ENCODE measurements around the gene KBTBD4.

The KBTBD4 gene

GRCh38 chr11:47573321-47573720 is 5.4 kb downstream of the KBTBD4 start:
- no peak for TF ChIP-seq CTCF (IDR thresholded peaks at IDR 0.05)

DNA sequence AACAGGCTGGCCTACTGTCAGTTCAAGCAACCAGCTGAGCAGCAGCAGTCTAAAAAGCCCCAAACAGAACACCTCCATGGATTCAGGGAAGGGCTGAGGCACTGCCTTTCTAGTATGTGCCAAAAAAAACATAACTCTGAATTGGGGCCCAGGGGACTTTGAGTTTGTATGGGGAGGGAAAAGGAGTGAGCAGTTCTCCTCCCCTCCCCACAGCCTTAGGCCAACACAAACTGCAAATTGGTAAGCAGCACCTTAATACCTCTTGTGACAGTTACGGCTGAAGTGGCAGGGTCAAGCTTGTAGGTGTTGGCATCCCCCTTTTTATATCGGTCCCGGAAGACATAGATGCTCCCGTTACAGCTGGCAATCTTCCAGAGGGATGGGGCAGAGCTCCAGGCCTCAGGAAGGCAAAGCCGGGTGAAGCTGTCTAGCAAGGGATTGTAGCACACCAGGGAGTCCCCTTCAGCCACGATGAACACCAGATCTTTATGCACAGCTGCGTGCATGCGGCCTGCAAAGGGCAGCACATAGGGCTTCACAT is 6.0 kb downstream of the KBTBD4 start:
- no peak for TF ChIP-seq CTCF (IDR thresholded peaks at IDR 0.05)

- no peak for TF ChIP-seq CTCF (IDR thresholded peaks at IDR 0.05)
Observed at GRCh38 chr11:47571895-47572294, 6.9 kb downstream of the KBTBD4 start.

DNA sequence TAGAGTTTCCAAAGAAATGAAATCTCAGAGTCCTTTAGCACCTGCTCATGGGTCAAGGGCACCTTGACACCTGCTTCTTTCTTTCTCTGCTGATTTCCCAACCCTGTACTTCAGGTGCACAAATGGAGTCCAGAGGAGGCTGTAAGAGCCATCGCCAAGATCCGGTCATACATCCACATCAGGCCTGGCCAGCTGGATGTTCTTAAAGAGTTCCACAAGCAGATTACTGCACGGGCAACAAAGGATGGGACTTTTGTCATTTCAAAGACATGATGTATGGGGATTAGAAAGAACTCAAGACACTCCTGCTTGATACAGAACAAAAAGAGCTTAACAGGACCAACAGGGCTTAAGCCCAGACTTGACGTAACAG is 7.4 kb downstream of the KBTBD4 start:
- TF ChIP-seq CTCF (IDR thresholded peaks at IDR 0.05): no peak

DNA sequence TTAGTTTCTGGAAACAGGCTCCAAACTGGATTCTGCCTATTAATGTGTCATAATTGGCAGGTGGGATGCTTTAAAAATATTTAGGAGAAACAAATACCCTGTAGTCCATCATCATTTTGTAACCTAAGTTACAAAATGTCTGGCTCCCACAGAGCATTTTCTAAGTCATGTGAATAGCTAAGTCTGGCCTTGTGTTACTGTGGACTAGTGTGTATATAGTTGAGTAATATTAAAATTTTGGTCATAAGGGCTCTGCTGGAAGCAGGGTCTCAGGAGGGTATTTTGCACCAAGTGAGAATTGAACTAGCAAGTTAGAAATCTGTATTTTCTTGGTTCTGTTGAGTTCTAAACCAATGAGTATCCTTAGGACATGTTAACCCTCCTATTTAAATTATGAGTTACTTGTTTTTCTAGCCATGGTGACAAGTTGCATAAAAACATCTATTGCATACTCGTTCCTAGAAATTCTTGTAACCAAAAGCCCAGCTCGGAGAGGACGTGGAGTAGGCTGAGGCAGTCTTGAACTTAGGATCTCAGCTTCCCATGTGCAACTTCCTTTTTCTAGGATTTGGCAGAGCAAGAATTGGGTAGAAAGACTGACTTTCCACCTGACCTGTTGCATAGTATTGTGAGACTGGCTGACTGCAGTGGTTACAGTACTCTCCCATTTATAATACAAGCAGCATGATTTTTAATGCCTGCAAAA is 8.0 kb downstream of the KBTBD4 start:
- TF ChIP-seq CTCF (IDR thresholded peaks at IDR 0.05): no peak

DNA sequence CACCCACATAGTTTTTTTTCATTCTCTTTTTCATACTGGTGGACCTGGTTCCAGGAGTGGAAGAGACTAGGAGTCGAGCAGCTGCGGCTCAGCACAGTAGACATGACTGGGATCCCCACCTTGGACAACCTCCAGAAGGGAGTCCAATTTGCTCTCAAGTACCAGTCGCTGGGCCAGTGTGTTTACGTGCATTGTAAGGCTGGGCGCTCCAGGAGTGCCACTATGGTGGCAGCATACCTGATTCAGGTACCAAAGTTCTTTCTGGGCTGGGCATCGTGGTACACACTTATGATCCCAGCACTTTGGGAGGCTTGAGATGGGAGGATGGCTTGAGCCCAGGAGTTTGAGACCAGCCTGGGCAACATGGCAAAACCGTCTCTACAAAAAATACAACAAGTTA is 9.1 kb downstream of the KBTBD4 start:
- no peak for TF ChIP-seq CTCF (IDR thresholded peaks at IDR 0.05)

DNA sequence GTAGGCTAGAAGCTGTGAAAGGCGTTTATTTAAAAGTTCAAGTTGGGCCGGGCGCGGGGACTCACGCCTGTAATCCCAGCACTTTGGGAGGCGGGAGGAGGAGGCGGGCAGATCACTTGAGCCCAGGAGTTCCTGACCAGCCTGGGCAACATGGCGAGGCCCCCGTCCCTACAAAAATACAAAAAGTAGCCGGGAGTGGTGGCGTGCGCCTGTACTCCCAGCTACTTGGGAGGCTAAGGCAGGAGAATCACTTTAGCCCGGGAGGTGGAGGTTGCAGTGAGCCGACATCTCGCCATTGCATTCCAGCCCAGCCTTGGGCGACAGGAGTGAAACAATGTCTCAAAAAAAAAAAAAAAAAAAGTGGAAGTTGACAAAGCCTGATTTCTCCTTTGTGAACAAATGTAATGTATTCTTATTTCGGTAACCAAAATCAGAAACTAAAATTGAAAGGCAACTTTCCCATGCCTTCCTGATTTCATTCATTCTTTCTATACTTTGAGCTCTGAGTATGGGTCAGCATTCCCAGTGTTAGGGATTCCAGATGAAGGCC is 12.5 kb downstream of the KBTBD4 start:
- TF ChIP-seq CTCF (IDR thresholded peaks at IDR 0.05): no peak

Data from LNCAP (cell line).